ENCODE measurements around the gene NOTUM. TPM values are rescaled to one million over a fixed set of nuclear protein-coding genes. Genes with fewer than 3 reads are reported as not detected.

Gene NOTUM
- total and polyA plus RNA-seq, 5 experiments from 2014 or later, result not detected

DNA sequence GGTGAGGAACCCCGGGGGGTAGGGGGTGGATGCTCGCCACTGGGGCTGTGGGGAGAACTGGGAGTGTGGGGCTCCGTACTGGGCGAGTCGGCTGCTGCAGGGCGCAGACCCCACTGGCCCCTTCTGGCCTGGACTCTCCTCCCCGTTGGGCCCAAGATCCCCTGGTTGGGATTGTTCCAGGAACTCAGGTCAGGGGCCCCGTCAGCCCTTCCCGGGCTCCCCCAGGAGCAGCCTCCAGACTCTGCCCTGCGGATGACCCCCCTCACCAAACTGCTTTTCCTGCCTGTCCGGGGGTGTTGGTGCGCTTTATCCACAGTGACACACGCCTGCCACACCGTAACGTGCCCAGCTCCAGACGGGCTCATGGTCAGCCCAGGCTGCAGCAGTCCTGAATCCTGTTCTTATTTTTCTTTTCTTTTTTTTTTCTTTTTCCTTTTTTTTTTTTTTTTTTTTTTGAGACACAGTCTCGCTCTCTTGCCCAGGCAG is 40.6 kb upstream of the NOTUM start:
- Mint-ChIP-seq H3K9me3 (no peaks in the 10 kb centered on the region), H3K27me3 (no peaks in the 10 kb centered on the region), H3K4me1 (peaks cover 0 to 4% (median 0%) of the 10 kb centered on the region in 4 donors), H3K36me3 (peaks cover 0 to 10% (median 0%) of the 10 kb centered on the region in 3 donors), H3K27ac (no peak overlapping the region), H3K4me3 (no peak overlapping the region)
- ATAC-seq (no peak), DNase-seq (no peak)
- POLR2A ChIA-PET, result no interaction called here

DNA sequence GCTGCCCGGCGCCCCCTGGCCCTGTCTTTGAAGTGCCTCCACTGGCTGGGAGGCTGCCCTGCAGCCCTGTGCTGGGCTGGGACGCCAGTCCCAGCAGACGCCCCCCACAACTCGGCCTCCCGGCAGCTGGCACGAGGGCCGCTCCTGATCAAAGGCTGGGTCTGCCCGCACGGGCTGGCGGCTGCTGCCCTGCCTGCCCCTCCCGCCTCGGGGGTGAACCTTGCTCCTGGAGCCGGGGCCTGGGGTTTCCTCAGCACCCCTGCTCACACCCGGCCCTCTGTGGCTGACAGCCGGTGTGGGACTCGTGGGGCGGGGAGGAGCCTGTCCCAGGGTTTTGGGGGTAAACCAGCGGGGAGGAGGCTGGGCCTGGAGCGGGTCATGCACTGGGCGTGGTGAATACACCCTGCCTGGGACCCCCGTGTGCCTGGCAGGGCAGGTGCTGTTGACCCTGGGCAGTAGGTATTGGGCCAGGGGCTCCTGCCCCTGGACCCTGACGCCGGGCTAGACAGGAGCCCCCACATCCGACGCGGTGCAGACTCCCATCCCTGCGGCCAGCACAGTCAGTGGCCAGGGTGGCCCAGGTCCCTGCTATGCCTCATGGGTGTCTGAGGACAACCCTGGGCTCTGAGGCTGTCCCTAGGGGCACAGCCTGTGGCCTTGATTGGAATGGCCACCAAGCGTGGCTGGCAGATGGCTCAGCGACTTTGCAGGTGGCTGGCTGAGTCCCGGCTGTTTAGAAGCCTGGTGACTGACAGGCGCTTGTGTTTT is 40.0 kb upstream of the NOTUM start:
- no peak for DNase-seq
- Mint-ChIP-seq H3K27me3 (no peaks in the 10 kb centered on the region), H3K9me3 (no peaks in the 10 kb centered on the region), H3K27ac (no peak overlapping the region), H3K4me1 (peaks cover 0 to 2% (median 0%) of the 10 kb centered on the region in 4 donors), H3K4me3 (no peak overlapping the region), H3K36me3 (peaks cover 0 to 12% (median 0%) of the 10 kb centered on the region in 3 donors)
- POLR2A ChIA-PET, result no interaction called here
- no peak for ATAC-seq

DNA sequence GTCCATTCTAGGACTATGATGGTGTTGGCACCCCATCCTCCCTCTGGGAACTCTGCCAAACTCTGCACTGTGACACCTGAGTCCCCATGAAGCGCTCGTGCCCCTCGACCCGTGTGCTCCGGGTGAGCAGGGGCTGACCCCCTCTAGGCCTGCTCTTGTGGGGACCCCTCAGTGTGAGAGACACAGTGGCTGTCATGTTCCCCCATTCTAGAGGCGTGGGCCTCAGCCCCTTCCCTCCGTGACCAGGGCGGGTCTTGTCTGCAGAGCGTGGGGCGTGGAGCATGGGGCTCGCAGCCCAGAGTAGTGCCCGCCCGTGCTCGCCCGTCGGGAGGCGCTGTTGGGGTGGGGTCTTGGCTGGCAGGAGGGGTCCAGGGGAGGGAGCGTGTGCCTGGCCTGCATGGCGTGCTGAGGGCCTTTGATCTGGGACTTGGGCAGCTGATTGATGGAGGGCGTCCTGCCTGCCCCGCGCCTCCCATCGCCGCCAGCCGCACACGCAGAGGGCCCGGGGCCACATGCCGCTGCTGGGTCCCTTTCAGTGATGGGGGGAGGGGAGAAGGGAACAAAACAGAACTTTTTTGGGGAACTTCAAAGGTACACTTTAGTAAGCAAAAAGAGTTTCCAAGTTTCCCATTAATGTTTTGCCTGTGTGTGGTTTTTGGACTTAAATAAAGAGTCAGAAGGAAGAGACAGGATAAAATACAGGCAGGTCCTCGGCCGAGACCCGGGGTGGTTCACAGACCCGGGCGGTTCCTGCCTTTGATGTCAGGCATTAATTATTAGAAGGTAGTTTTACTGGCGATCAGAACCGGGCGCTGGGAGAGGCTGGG is 39.2 kb upstream of the NOTUM start:
- no peaks in the 10 kb centered on the region for H3K27me3 Mint-ChIP-seq

DNA sequence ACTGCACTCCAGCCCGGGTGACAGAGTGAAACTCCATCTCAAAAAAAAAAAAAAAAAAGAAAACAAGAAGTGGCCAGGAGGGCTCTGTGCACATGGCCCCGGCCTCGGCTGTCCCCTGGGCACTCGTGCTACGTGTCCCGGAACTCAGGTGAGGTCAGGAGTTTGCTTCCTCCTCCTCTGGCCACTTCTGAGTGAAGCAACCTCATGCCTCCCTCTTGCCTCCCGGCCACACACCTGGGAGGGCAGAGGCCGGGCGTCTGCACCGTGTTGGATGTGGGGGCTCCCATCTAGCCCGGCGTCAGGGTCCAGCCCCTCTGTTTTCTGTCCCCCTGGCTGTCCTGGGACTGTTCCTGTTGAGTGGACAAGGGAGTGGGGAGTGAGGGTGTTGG is 38.6 kb upstream of the NOTUM start:
- no peak for DNase-seq
- Mint-ChIP-seq H3K36me3 (peaks cover 0 to 12% (median 0%) of the 10 kb centered on the region in 3 donors), H3K4me3 (no peak overlapping the region), H3K4me1 (no peaks in the 10 kb centered on the region), H3K9me3 (no peaks in the 10 kb centered on the region), H3K27me3 (no peaks in the 10 kb centered on the region), H3K27ac (no peak overlapping the region)
- POLR2A ChIA-PET, result interaction anchor here (0.7 kb wide), 1 partner anchor 335 kb away, joined by 5 read pairs; no protein-coding TSS in a partner anchor
- no peak for ATAC-seq

More for the DNA sequence above, 39.2 kb upstream of the NOTUM start:
- Mint-ChIP-seq H3K4me3 (no peak overlapping the region), H3K9me3 (no peaks in the 10 kb centered on the region), H3K4me1 (no peaks in the 10 kb centered on the region), H3K36me3 (peaks cover 0 to 12% (median 0%) of the 10 kb centered on the region in 3 donors), H3K27ac (no peak overlapping the region)
- POLR2A ChIA-PET, result no interaction called here
- DNase-seq (no peak), ATAC-seq (no peak)

DNA sequence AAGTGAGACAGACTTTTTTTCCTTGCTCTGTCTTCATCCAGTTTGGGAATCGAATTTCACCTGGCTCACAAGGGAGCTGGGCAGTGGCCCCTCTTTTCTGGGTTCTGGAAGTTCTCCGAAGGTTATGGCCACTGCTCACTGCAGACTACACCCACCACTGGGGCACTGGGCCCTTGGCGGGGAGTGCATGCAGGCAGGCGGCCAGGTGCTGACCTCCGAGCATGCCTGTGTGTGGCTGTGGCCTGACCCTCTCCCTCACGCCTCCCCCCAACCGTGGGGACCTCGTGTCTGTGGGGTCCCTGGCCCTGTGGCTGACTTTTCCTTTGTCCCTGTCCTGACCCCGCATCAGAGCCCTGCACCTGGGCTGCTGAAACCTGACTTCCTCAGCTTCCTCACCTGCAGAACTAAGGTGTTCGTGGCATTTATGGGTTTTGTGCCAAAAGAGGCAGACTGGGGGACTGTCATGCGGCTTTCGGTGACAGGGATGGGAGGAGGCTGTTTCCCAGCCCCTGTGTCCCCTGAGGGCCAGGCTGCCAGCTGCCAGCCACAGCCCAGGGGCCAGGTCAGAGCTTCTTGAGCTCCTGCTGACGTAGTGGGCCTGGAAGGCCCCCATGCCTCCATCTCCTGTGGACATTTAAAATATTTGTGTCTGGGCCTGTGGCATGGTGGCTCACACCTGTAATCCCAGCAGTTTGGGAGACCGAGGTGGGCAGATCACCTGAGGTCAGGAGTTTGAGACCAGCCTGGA is 37.9 kb upstream of the NOTUM start:
- no peaks in the 10 kb centered on the region for H3K9me3 Mint-ChIP-seq
- peaks cover 0 to under 1% (median 0%) of the 10 kb centered on the region in 4 donors for H3K4me1 Mint-ChIP-seq
- H3K27ac Mint-ChIP-seq, result peak overlapping the region in 1 of 10 donors; percentile 34
- ATAC-seq (no peak), DNase-seq (no peak)
- POLR2A ChIA-PET, result interaction anchor here (0.7 kb wide), 1 partner anchor 334 kb away, joined by 5 read pairs; no protein-coding TSS in a partner anchor
- no peaks in the 10 kb centered on the region for H3K27me3 Mint-ChIP-seq
- peaks cover 0 to 12% (median 0%) of the 10 kb centered on the region in 3 donors for H3K36me3 Mint-ChIP-seq
- no peak overlapping the region for H3K4me3 Mint-ChIP-seq

DNA sequence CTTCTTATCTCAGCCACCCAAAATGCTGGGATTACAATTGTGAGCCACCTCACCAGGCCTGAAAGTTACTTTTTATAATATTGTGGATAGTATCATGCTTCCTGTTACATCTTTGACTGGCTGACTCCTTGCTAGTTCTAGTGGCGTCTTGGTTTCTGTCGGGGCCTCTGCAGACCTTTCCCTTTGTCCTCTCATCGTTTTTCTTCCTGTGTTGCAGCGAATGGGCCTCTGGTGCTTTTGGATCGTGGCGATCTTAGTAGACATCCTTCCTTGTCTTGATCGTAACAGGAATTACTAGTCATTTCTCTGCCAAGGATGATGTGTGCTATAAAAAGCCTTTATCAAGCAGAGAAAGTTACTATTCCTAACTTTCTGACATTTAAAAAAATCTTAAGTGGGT is 37.2 kb upstream of the NOTUM start:
- Mint-ChIP-seq H3K9me3 (no peaks in the 10 kb centered on the region), H3K4me1 (peaks cover 0 to 5% (median 0%) of the 10 kb centered on the region in 4 donors), H3K27ac (peak overlapping the region in 1 of 10 donors; percentile 34), H3K4me3 (no peak overlapping the region), H3K27me3 (no peaks in the 10 kb centered on the region), H3K36me3 (peaks cover 0 to 12% (median 0%) of the 10 kb centered on the region in 3 donors)
- POLR2A ChIA-PET, result no interaction called here
- no peak for DNase-seq
- ATAC-seq, result no peak

DNA sequence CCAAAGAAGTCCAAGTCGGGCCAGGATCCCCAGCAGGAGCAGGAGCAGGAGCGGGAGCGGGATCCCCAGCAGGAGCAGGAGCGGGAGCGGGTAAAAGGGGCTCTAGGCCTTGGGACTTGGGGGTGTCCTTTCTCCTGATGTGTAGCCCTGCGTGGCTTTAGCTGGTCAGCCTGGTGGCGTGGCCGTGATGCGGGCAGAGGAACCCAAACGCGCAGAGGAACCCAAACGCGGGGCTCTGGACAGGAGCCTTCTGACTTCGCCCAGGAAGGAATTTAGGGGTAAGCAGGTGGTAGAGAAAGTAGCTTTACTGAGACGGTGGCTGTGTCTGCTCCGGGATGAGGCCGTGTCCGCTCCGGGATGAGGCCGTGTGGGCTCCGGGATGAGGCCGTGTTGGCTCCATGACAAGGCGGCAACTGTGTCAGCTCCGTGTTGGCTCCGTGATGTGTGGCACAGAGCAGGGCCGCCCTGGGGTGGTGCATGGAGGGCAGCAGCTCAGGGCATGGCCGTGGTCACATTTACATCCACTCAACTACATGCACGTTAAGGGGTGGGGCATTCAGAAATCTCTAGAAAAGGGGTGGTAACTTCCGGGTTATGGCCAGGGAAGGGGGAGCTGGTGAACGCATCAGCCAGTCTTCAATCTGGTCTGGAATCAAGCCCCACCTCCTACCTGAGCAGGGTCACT is 35.9 kb upstream of the NOTUM start:
- H3K27ac Mint-ChIP-seq, result no peak overlapping the region
- POLR2A ChIA-PET, result no interaction called here

DNA sequence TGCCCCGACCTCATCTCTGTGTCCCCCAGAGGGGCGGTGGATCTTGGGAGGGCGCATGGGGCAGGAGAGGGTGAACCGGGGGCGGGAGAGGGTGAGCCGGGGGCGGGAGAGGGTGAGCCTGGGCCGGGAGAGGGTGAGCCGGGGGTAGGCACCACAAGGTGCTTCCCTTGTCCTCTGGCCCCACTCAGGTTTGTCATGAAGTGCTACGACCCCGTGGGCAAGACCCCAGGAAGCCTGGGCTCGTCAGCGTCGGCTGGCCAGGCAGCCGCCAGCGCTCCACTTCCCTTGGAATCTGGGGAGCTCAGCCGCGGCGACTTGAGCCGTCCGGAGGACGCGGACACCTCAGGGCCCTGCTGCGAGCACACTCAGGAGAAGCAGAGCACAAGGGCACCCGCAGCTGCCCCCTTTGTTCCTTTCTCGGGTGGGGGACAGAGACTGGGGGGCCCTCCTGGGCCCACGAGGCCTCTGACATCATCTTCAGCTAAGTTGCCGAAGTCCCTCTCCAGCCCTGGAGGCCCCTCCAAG is 35.3 kb upstream of the NOTUM start:
- Mint-ChIP-seq H3K36me3 (peaks cover 0 to 12% (median 0%) of the 10 kb centered on the region in 3 donors), H3K9me3 (no peaks in the 10 kb centered on the region), H3K27me3 (no peaks in the 10 kb centered on the region), H3K4me3 (no peak overlapping the region), H3K4me1 (peaks cover 0 to 5% (median 0%) of the 10 kb centered on the region in 4 donors), H3K27ac (no peak overlapping the region)
- POLR2A ChIA-PET, result no interaction called here
- DNase-seq (no peak), ATAC-seq (no peak)

More for the DNA sequence above, 35.9 kb upstream of the NOTUM start:
- DNase-seq, result no peak
- Mint-ChIP-seq H3K4me3 (no peak overlapping the region), H3K27me3 (no peaks in the 10 kb centered on the region), H3K36me3 (peaks cover 0 to 12% (median 0%) of the 10 kb centered on the region in 3 donors), H3K4me1 (peaks cover 0 to 5% (median 0%) of the 10 kb centered on the region in 4 donors), H3K9me3 (no peaks in the 10 kb centered on the region)
- no peak for ATAC-seq

DNA sequence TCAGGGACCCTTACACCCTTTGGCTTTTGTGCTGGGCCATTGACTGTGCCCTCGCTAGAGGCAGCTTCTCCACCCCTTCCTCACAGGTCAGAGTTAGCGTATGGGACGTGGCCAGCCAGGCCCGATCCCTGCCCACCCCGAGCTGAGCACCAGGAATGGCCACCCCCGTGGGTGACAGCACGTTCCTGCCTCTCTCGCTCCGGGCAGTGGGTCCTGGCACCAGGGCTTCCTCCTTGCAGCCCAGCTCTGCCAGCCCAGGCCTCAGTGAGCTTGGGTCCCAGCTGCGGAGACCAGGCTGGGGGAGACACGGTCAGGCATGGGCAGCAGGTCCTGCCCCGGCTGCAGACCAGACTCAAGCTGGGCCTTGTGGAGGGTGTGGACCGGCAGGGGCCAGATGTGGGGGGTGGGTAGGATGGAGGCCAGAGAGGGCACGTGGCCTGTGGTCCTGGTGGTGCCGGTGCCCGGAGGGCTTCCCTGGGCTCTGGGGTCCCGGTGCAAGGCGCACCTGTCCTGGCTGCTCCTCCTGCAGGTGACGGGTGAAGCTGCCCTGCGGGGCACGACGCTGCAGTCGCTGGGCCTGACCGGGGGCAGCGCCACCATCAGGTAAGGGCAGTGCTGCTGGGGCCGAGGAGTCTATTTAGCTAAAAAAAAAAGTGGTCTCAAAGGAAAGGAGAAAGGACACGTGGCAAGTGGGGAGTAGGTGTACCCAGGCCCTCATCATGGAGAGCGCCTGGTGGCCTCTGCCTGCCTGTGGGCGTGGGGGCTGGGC is 34.7 kb upstream of the NOTUM start:
- Mint-ChIP-seq H3K27ac (peak overlapping the region in 1 of 10 donors; percentile 29), H3K9me3 (no peaks in the 10 kb centered on the region), H3K27me3 (no peaks in the 10 kb centered on the region), H3K4me1 (peaks cover 0 to 9% (median 2%) of the 10 kb centered on the region in 4 donors), H3K4me3 (no peak overlapping the region), H3K36me3 (peaks cover 0 to 12% (median 0%) of the 10 kb centered on the region in 3 donors)
- ATAC-seq, result no peak
- no peak for DNase-seq
- POLR2A ChIA-PET, result no interaction called here

DNA sequence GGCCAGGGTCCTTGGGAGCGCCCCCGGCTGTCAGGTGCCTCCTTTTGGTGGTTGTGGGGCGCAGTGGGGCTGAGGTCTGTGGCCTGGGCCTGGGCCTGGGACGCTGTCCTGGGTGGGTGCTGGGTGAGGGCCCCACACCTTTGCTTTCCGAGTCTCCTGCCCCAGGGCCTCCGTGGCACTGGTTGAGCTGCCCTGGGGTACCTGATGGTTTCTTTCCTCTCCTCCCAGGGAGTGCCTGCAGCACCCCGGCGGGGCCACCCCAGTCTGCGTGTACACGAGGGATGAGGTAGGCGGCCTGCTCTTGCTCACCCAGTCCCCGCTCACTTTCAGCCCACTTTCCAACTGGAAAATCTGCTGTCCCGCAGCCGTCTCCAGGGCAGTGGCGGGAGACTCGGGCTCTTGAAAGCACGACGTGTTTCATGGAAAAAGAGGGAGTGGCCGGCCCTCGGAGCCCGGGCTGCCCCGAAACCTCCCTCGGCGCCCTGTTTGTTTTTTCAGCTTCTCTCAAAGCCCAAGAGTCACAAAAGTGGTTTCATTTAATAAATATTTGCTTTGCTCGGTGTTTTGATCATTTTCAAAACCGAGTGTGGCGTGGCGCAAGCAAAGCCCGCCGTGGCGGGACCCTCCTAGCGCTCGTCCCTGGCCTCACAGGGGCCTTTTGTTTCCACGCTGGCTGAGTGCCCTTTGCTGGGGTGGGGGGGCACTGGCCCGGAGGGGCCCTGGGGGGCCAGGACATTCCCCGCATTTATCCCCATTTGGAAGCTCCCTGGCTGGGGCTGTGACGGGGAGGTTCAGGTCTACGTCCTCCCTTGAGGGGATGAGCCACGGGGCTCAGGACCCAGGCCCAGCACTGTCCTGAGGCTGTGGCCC is 33.8 kb upstream of the NOTUM start:
- H3K27me3 Mint-ChIP-seq, result no peaks in the 10 kb centered on the region
- DNase-seq (no peak), ATAC-seq (no peak)
- peak overlapping the region in 1 of 10 donors; percentile 29 for H3K27ac Mint-ChIP-seq
- H3K36me3 Mint-ChIP-seq, result peaks cover 0 to 12% (median 0%) of the 10 kb centered on the region in 3 donors
- POLR2A ChIA-PET, result no interaction called here
- H3K4me1 Mint-ChIP-seq, result peaks cover 0 to 12% (median 5%) of the 10 kb centered on the region in 4 donors
- H3K9me3 Mint-ChIP-seq, result no peaks in the 10 kb centered on the region
- H3K4me3 Mint-ChIP-seq, result no peak overlapping the region
